ENCODE results near the gene JMJD7. TPM values are rescaled to one million over a fixed set of nuclear protein-coding genes. Genes with fewer than 3 reads are reported as not detected.

The JMJD7 gene
- total RNA-seq, 1 experiment from 2014 or later, result 11.7 TPM

- H3K4me2 ChIP-seq, result no peak overlapping the region
- intact Hi-C loops (cut with micrococcal nuclease; ENCODE audit: unreplicated experiment), result no loop called here
- no peaks in the 10 kb centered on the region for H3K9me3 ChIP-seq (ENCODE audit: insufficient read depth, low read depth)
- BruUV-seq (replicated peaks), result no TSS peak
- H4K20me1 ChIP-seq (ENCODE audit: insufficient read depth), result no peaks in the 10 kb centered on the region
- no peaks in the 10 kb centered on the region for H3K36me3 ChIP-seq (ENCODE audit: low read depth)
- H2AFZ ChIP-seq, result no peak overlapping the region
- ChIA-PET CTCF (no interaction called here), POLR2A (ENCODE audit: unreplicated experiment) (no interaction called here)
- H3K9me2 ChIP-seq (ENCODE audit: insufficient read depth), result no peaks in the 10 kb centered on the region
- DNase-seq, result no peak
- no peaks in the 10 kb centered on the region for H3K4me1 ChIP-seq (replicated peaks; ENCODE audit: insufficient read depth)
- H3F3A ChIP-seq (ENCODE audit: insufficient read depth, low read depth), result no peaks in the 10 kb centered on the region
- H3K4me3 ChIP-seq, result no peak overlapping the region
- TF ChIP-seq EZH2 (IDR thresholded peaks at IDR 0.05; ENCODE audit: low read depth), result no peak
- no peak for TF ChIP-seq CTCF (conservative IDR thresholded peaks at IDR 0.05)
- H3K27ac ChIP-seq, result no peak overlapping the region
- H3K79me2 ChIP-seq (ENCODE audit: low read depth), result no peaks in the 10 kb centered on the region
- H3K27me3 ChIP-seq (ENCODE audit: insufficient read depth, low read depth), result no peaks in the 10 kb centered on the region
Measured at GRCh38 chr15:41856262-41856661, 28.4 kb downstream of the JMJD7 start.

GRCh38 chr15:41856716-41857115, 28.8 kb downstream of the JMJD7 start:
- no peak overlapping the region for H3K4me2 ChIP-seq
- H3K4me1 ChIP-seq (replicated peaks; ENCODE audit: insufficient read depth), result no peaks in the 10 kb centered on the region
- ChIA-PET POLR2A (ENCODE audit: unreplicated experiment) (no interaction called here), CTCF (no interaction called here)
- no peaks in the 10 kb centered on the region for H3K9me3 ChIP-seq (ENCODE audit: insufficient read depth, low read depth)
- H4K20me1 ChIP-seq (ENCODE audit: insufficient read depth), result no peaks in the 10 kb centered on the region
- no peak for DNase-seq
- TF ChIP-seq EZH2 (IDR thresholded peaks at IDR 0.05; ENCODE audit: low read depth) (no peak), CTCF (conservative IDR thresholded peaks at IDR 0.05) (no peak)
- H3K4me3 ChIP-seq, result no peak overlapping the region
- no TSS peak for BruUV-seq (replicated peaks)
- H3K27ac ChIP-seq, result no peak overlapping the region
- H3F3A ChIP-seq (ENCODE audit: insufficient read depth, low read depth), result no peaks in the 10 kb centered on the region
- no peaks in the 10 kb centered on the region for H3K9me2 ChIP-seq (ENCODE audit: insufficient read depth)
- no peaks in the 10 kb centered on the region for H3K79me2 ChIP-seq (ENCODE audit: low read depth)
- no peaks in the 10 kb centered on the region for H3K36me3 ChIP-seq (ENCODE audit: low read depth)
- H2AFZ ChIP-seq, result no peak overlapping the region
- H3K27me3 ChIP-seq (ENCODE audit: insufficient read depth, low read depth), result no peaks in the 10 kb centered on the region
- intact Hi-C loops (cut with micrococcal nuclease; ENCODE audit: unreplicated experiment), result no loop called here

GRCh38 chr15:41857316-41857715, 29.4 kb downstream of the JMJD7 start:
- H3K36me3 ChIP-seq (ENCODE audit: low read depth), result no peaks in the 10 kb centered on the region
- no peaks in the 10 kb centered on the region for H3K79me2 ChIP-seq (ENCODE audit: low read depth)
- no peaks in the 10 kb centered on the region for H3K9me3 ChIP-seq (ENCODE audit: insufficient read depth, low read depth)
- no peaks in the 10 kb centered on the region for H3F3A ChIP-seq (ENCODE audit: insufficient read depth, low read depth)
- H3K27ac ChIP-seq, result no peak overlapping the region
- DNase-seq, result no peak
- ChIA-PET CTCF (no interaction called here), POLR2A (ENCODE audit: unreplicated experiment) (no interaction called here)
- H3K4me1 ChIP-seq (replicated peaks; ENCODE audit: insufficient read depth), result no peaks in the 10 kb centered on the region
- no peaks in the 10 kb centered on the region for H4K20me1 ChIP-seq (ENCODE audit: insufficient read depth)
- BruUV-seq (replicated peaks), result no TSS peak
- H3K4me2 ChIP-seq, result no peak overlapping the region
- H3K9me2 ChIP-seq (ENCODE audit: insufficient read depth), result no peaks in the 10 kb centered on the region
- no peak overlapping the region for H2AFZ ChIP-seq
- intact Hi-C loops (cut with micrococcal nuclease; ENCODE audit: unreplicated experiment), result no loop called here
- TF ChIP-seq EZH2 (IDR thresholded peaks at IDR 0.05; ENCODE audit: low read depth), result no peak
- no peak for TF ChIP-seq CTCF (conservative IDR thresholded peaks at IDR 0.05)
- H3K4me3 ChIP-seq, result no peak overlapping the region
- H3K27me3 ChIP-seq (ENCODE audit: insufficient read depth, low read depth), result no peaks in the 10 kb centered on the region
